CD4-positive, alpha-beta memory T cell (primary cell): ENCODE data around the gene SRSF11. TPM values are rescaled to one million over a fixed set of nuclear protein-coding genes. Genes with fewer than 3 reads are reported as not detected.
A peak's percentile ranks its signal among the peaks of the same experiment; 100 is the strongest.

Source experiments
- CTCF ChIA-PET: fragments of 350-600 bp; sonication (Branson Sonifier 250); formaldehyde crosslinking; loops from one replicate; lab custom pipeline; 2021; ENCODE audit warnings: inconsistent platforms; ENCODE audit not compliant: partially characterized antibody; lab: Charles Lee
- POLR2A ChIA-PET: fragments of 350-600 bp; sonication (Branson Sonifier 250); formaldehyde crosslinking; loops from one replicate; lab custom pipeline; 2021; ENCODE audit not compliant: partially characterized antibody; lab: Charles Lee
- DNase-seq, 5 donors: peaks; one replicate each; pipeline versions ENCODE4 v3.0.0 to v3.0.0-alpha.2; 2020 to 2022; ENCODE audit warnings: mixed read lengths in 1 of 5
- H3K27ac ChIP-seq: one replicate; pipeline ENCODE4 v1.7.0; 2013; ENCODE audit warnings: low read depth, low read length
- H3K27me3 ChIP-seq: 2 replicates; pipeline ENCODE4 v1.7.0; 2013; ENCODE audit warnings: mild to moderate bottlenecking, low read length, moderate library complexity; ENCODE audit not compliant: insufficient read depth
- H3K36me3 ChIP-seq: 2 replicates; pipeline ENCODE4 v1.7.0; 2013; ENCODE audit warnings: mild to moderate bottlenecking, low read length, moderate library complexity; ENCODE audit not compliant: insufficient read depth
- H3K4me1 ChIP-seq: 2 replicates; pipeline ENCODE4 v1.7.0; 2013; ENCODE audit warnings: mild to moderate bottlenecking, low read length, moderate library complexity; ENCODE audit not compliant: insufficient read depth
- H3K4me3 ChIP-seq, 2 donors: one replicate each; pipeline ENCODE4 v1.7.0; 2013; ENCODE audit warnings: low read length in 2 of 2, mild to moderate bottlenecking in 1 of 2
- H3K9me3 ChIP-seq, 2 donors: one replicate each; pipeline ENCODE4 v1.7.0; 2013; ENCODE audit warnings: low read length in 2 of 2, control low read depth in 1 of 2; ENCODE audit not compliant: control insufficient read depth in 1 of 2
- H3K27ac Mint-ChIP-seq, 7 donors: one replicate each; pipeline ENCODE4 v1.8.0; 2020 to 2021; ENCODE audit warnings: mixed read lengths in 7 of 7, mild to moderate bottlenecking in 6 of 7, inconsistent platforms in 3 of 7, moderate library complexity in 3 of 7
- H3K27me3 Mint-ChIP-seq, 2 donors: one replicate each; pipeline ENCODE4 v1.8.0; 2020 to 2021; ENCODE audit warnings: mixed read lengths in 2 of 2
- H3K36me3 Mint-ChIP-seq, 2 donors: one replicate each; pipeline ENCODE4 v1.8.0; 2020 to 2021; ENCODE audit warnings: mixed read lengths in 2 of 2, inconsistent platforms in 1 of 2, mild to moderate bottlenecking in 1 of 2
- H3K4me1 Mint-ChIP-seq, 4 donors: one replicate each; pipeline ENCODE4 v1.8.0; 2020 to 2021; ENCODE audit warnings: mixed read lengths in 4 of 4, mild to moderate bottlenecking in 1 of 4
- H3K4me3 Mint-ChIP-seq, 8 donors: one replicate each; pipeline ENCODE4 v1.8.0; 2020 to 2021; ENCODE audit warnings: mixed read lengths in 8 of 8, mild to moderate bottlenecking in 7 of 8, moderate library complexity in 6 of 8, inconsistent platforms in 3 of 8
- H3K9me3 Mint-ChIP-seq, 8 donors: one replicate each; pipeline ENCODE4 v1.8.0; 2020 to 2021; ENCODE audit warnings: mixed read lengths in 8 of 8, mild to moderate bottlenecking in 5 of 8, inconsistent platforms in 3 of 8, moderate library complexity in 1 of 8
- intact Hi-C: fragments of 100-400 bp; cut with micrococcal nuclease; formaldehyde crosslinking; loops from one replicate; pipeline ENCODE4 v1.15.1; 2023
- polyA plus RNA-seq, 2 donors: library from polyadenylated mRNA; unstranded; fragments of 300-500 nt; fragmentation: Illumina TruSeq; gene quantifications; one replicate each; pipeline ENCODE4 v1.2.3, GENCODE V29; 2021
- total RNA-seq, 2 experiments: library from RNA; stranded (reverse); gene quantifications; one replicate each; pipeline ENCODE4 v1.2.3, GENCODE V29; 2021

The SRSF11 gene
- total and polyA plus RNA-seq, 4 experiments from 2014 or later, result 65.8 to 374 (median 232) TPM

- no peaks in the 10 kb centered on the region for H3K27me3 Mint-ChIP-seq
- H3K9me3 ChIP-seq, result no peaks in the 10 kb centered on the region
- no peak overlapping the region for H3K4me3 Mint-ChIP-seq
- peaks cover 40 to 78% of the 10 kb centered on the region in 2 donors for H3K36me3 Mint-ChIP-seq
- H3K36me3 ChIP-seq, result peaks cover 58% of the 10 kb centered on the region
- no peaks in the 10 kb centered on the region for H3K9me3 Mint-ChIP-seq
- no peaks in the 10 kb centered on the region for H3K27me3 ChIP-seq
- ChIA-PET CTCF (no interaction called here), POLR2A (no interaction called here)
- H3K4me3 ChIP-seq, result no peak overlapping the region
- no peak for DNase-seq
- H3K27ac Mint-ChIP-seq, result no peak overlapping the region
- H3K27ac ChIP-seq, result no peak overlapping the region
- intact Hi-C loops, result no loop called here
- H3K4me1 ChIP-seq, result peaks cover 39% of the 10 kb centered on the region
- H3K4me1 Mint-ChIP-seq, result peaks cover 22 to 42% (median 34%) of the 10 kb centered on the region in 4 donors
Measured at GRCh38 chr1:70228670-70229069, 7.5 kb downstream of the SRSF11 start.

GRCh38 chr1:70231475-70231874 is 10.3 kb downstream of the SRSF11 start:
- Mint-ChIP-seq H3K27ac (peak overlapping the region in 1 of 7 donors; percentile 58), H3K4me1 (peaks cover 12 to 24% (median 19%) of the 10 kb centered on the region in 4 donors), H3K27me3 (no peaks in the 10 kb centered on the region), H3K9me3 (no peaks in the 10 kb centered on the region), H3K4me3 (no peak overlapping the region), H3K36me3 (peaks cover 44 to 84% of the 10 kb centered on the region in 2 donors)
- H3K36me3 ChIP-seq, result peaks cover 79% of the 10 kb centered on the region
- H3K9me3 ChIP-seq, result no peaks in the 10 kb centered on the region
- POLR2A ChIA-PET, result no interaction called here
- peaks cover 16% of the 10 kb centered on the region for H3K4me1 ChIP-seq
- no peak overlapping the region for H3K27ac ChIP-seq
- intact Hi-C loops, result no loop called here
- DNase-seq, result no peak
- CTCF ChIA-PET, result no interaction called here
- no peaks in the 10 kb centered on the region for H3K27me3 ChIP-seq
- H3K4me3 ChIP-seq, result no peak overlapping the region

- H3K27me3 ChIP-seq, result no peaks in the 10 kb centered on the region
- H3K27me3 Mint-ChIP-seq, result no peaks in the 10 kb centered on the region
- H3K4me3 Mint-ChIP-seq, result no peak overlapping the region
- no peaks in the 10 kb centered on the region for H3K9me3 ChIP-seq
- H3K9me3 Mint-ChIP-seq, result no peaks in the 10 kb centered on the region
- intact Hi-C loops, result no loop called here
- no peak overlapping the region for H3K27ac ChIP-seq
- POLR2A ChIA-PET, result interaction anchor here (0.7 to 1.3 kb wide), 4 partner anchors 7 to 29 kb away, joined by 3 to 4 read pairs (median 3); partner anchors contain the start of genes LRRC40 and SRSF11
- no peak overlapping the region for H3K4me3 ChIP-seq
- no peak overlapping the region for H3K27ac Mint-ChIP-seq
- DNase-seq, result no peak
- CTCF ChIA-PET, result no interaction called here
- peaks cover 90% of the 10 kb centered on the region for H3K36me3 ChIP-seq
- H3K4me1 ChIP-seq, result no peaks in the 10 kb centered on the region
- H3K4me1 Mint-ChIP-seq, result peaks cover 4 to 6% (median 5%) of the 10 kb centered on the region in 4 donors
- H3K36me3 Mint-ChIP-seq, result peaks cover 48 to 77% of the 10 kb centered on the region in 2 donors
Measured at GRCh38 chr1:70234733-70235132, 13.6 kb downstream of the SRSF11 start.

- POLR2A ChIA-PET, result no interaction called here
- Histone ChIP-seq H3K27ac (no peak overlapping the region), H3K36me3 (peaks cover 87% of the 10 kb centered on the region), H3K9me3 (no peaks in the 10 kb centered on the region), H3K27me3 (no peaks in the 10 kb centered on the region), H3K4me3 (no peak overlapping the region), H3K4me1 (no peaks in the 10 kb centered on the region)
- peaks cover 0 to 9% (median 5%) of the 10 kb centered on the region in 4 donors for H3K4me1 Mint-ChIP-seq
- no peak overlapping the region for H3K4me3 Mint-ChIP-seq
- CTCF ChIA-PET, result no interaction called here
- intact Hi-C loops, result no loop called here
- no peaks in the 10 kb centered on the region for H3K27me3 Mint-ChIP-seq
- no peak for DNase-seq
- H3K36me3 Mint-ChIP-seq, result peaks cover 48 to 71% of the 10 kb centered on the region in 2 donors
- H3K27ac Mint-ChIP-seq, result no peak overlapping the region
- H3K9me3 Mint-ChIP-seq, result no peaks in the 10 kb centered on the region
Measured at GRCh38 chr1:70239940-70240339, 18.8 kb downstream of the SRSF11 start.

GRCh38 chr1:70247122-70247521 is 25.9 kb downstream of the SRSF11 start:
- H3K27ac Mint-ChIP-seq, result peak overlapping the region in 2 of 7 donors; percentile 6 to 36
- no peaks in the 10 kb centered on the region for H3K9me3 Mint-ChIP-seq
- Histone ChIP-seq H3K27ac (no peak overlapping the region), H3K9me3 (no peaks in the 10 kb centered on the region), H3K4me3 (no peak overlapping the region), H3K27me3 (no peaks in the 10 kb centered on the region), H3K36me3 (peaks cover 96% of the 10 kb centered on the region), H3K4me1 (no peaks in the 10 kb centered on the region)
- DNase-seq, result no peak
- CTCF ChIA-PET, result no interaction called here
- intact Hi-C loops, result no loop called here
- POLR2A ChIA-PET, result no interaction called here
- peaks cover 77 to 94% of the 10 kb centered on the region in 2 donors for H3K36me3 Mint-ChIP-seq
- peaks cover 0 to 5% (median 4%) of the 10 kb centered on the region in 4 donors for H3K4me1 Mint-ChIP-seq
- no peak overlapping the region for H3K4me3 Mint-ChIP-seq
- no peaks in the 10 kb centered on the region for H3K27me3 Mint-ChIP-seq

- Histone ChIP-seq H3K27me3 (no peaks in the 10 kb centered on the region), H3K4me1 (no peaks in the 10 kb centered on the region), H3K36me3 (peaks cover 89% of the 10 kb centered on the region), H3K9me3 (no peaks in the 10 kb centered on the region), H3K4me3 (no peak overlapping the region), H3K27ac (no peak overlapping the region)
- Mint-ChIP-seq H3K4me3 (no peak overlapping the region), H3K27me3 (no peaks in the 10 kb centered on the region), H3K9me3 (no peaks in the 10 kb centered on the region), H3K27ac (peak overlapping the region in 2 of 7 donors; percentile 36 to 59), H3K4me1 (peaks cover 0 to 5% (median 4%) of the 10 kb centered on the region in 4 donors), H3K36me3 (peaks cover 75 to 92% of the 10 kb centered on the region in 2 donors)
- ChIA-PET POLR2A (no interaction called here), CTCF (no interaction called here)
- no peak for DNase-seq
- intact Hi-C loops, result no loop called here
Measured at GRCh38 chr1:70247768-70248167, 26.6 kb downstream of the SRSF11 start.

- Histone ChIP-seq H3K36me3 (peaks cover 80% of the 10 kb centered on the region), H3K4me1 (no peaks in the 10 kb centered on the region), H3K9me3 (no peaks in the 10 kb centered on the region), H3K27me3 (no peaks in the 10 kb centered on the region), H3K4me3 (no peak overlapping the region), H3K27ac (no peak overlapping the region)
- CTCF ChIA-PET, result no interaction called here
- Mint-ChIP-seq H3K4me1 (peaks cover 0 to 5% (median 4%) of the 10 kb centered on the region in 4 donors), H3K9me3 (no peaks in the 10 kb centered on the region), H3K27me3 (no peaks in the 10 kb centered on the region), H3K27ac (peak overlapping the region in 4 of 7 donors; percentile 9 to 53 (median 28)), H3K36me3 (peaks cover 68 to 86% of the 10 kb centered on the region in 2 donors), H3K4me3 (no peak overlapping the region)
- no peak for DNase-seq
- POLR2A ChIA-PET, result no interaction called here
- intact Hi-C loops, result no loop called here
Measured at GRCh38 chr1:70248729-70249128, 27.5 kb downstream of the SRSF11 start.
